Lung (tissue), 12 donors: ENCODE results near the gene VASH2. TPM values are rescaled to one million over a fixed set of nuclear protein-coding genes. Genes with fewer than 3 reads are reported as not detected.

Experiments used
- ATAC-seq: fragments of 200-7000 bp; cut with Tn5 transposase; one replicate; pipeline ENCODE4 v1.9.1; 2020; ENCODE audit warnings: moderate number of reproducible peaks; ENCODE audit not compliant: insufficient read depth, low FRiP score
- DNase-seq, 3 donors: peaks; one replicate each; pipeline ENCODE4 v3.0.0-alpha.2; 2013 to 2017
- H3K27ac ChIP-seq, 2 donors: one replicate each; pipeline ENCODE4 v1.5.1; 2013; ENCODE audit warnings: mild to moderate bottlenecking in 2 of 2, moderate library complexity in 2 of 2, control low read depth in 1 of 2, inconsistent platforms in 1 of 2, low read depth in 1 of 2, low read length in 1 of 2
- H3K27me3 ChIP-seq, 3 donors: one replicate each; pipeline ENCODE4 v1.5.1; 2013; ENCODE audit warnings: low read length in 2 of 3; ENCODE audit not compliant: control insufficient read depth in 3 of 3, insufficient read depth in 3 of 3
- H3K36me3 ChIP-seq, 4 donors: one replicate each; pipeline ENCODE4 v1.5.1; 2013; ENCODE audit warnings: low read length in 4 of 4, mild to moderate bottlenecking in 1 of 4, moderate library complexity in 1 of 4; ENCODE audit not compliant: control insufficient read depth in 4 of 4, insufficient read depth in 4 of 4
- H3K4me1 ChIP-seq, 5 donors: one replicate each; pipeline ENCODE4 v1.5.1; 2013; ENCODE audit warnings: low read length in 5 of 5, mild to moderate bottlenecking in 2 of 5, moderate library complexity in 1 of 5; ENCODE audit not compliant: control insufficient read depth in 5 of 5, insufficient read depth in 5 of 5
- H3K4me3 ChIP-seq: one replicate; pipeline ENCODE4 v1.5.1; 2013; ENCODE audit warnings: mild to moderate bottlenecking, control low read depth, moderate library complexity
- H3K9ac ChIP-seq, 2 donors: one replicate each; pipeline ENCODE4 v1.5.1; 2013; ENCODE audit warnings: low read length in 2 of 2, control low read depth in 1 of 2; ENCODE audit not compliant: insufficient read depth in 1 of 2
- H3K9me3 ChIP-seq, 4 donors: one replicate each; pipeline ENCODE4 v1.5.1; 2013; ENCODE audit warnings: low read length in 3 of 4, mild to moderate bottlenecking in 1 of 4, moderate library complexity in 1 of 4; ENCODE audit not compliant: control insufficient read depth in 4 of 4, insufficient read depth in 3 of 4
- CTCF ChIP-seq: IDR thresholded peaks from 2 replicates; pipeline ENCODE4 v1.5.1; 2012; ENCODE audit warnings: mild to moderate bottlenecking; ENCODE audit errors: control extremely low read depth, extremely low read depth
- WGBS, 2 donors: extraction: QIAGEN DNeasy Blood & Tissue Kit; methylation state at CpG; one replicate each; pipeline ENCODE4 v1.1.7; 2013; 5-methylcytosine and 5-hydroxymethylcytosine counted together
- polyA plus RNA-seq, 2 donors: library from polyadenylated mRNA; stranded (reverse); fragments of 200-250 nt; gene quantifications; one replicate each; pipeline ENCODE4 v1.2.1, GENCODE V29; 2013
- total RNA-seq, 2 donors: library from RNA; depleted of rRNA in 1 of 2; stranded (reverse); fragments of >200 nt in 1 of 2; gene quantifications; one replicate each; pipeline ENCODE4 v1.2.1, GENCODE V29; 2014 to 2021
- donor health status: control.
- donor health status: control.
- donor health status: Bipolar disorder and iron deficiency.
- donor health status: healthy.
- donor health status: DM: yes; HTN: yes; CAD: no.

VASH2 gene
- total and polyA plus RNA-seq, 4 donors, result 0.26 to 11.0 (median 1.1) TPM

GRCh38 chr1:212928323-212929291, 21.7 kb upstream of the VASH2 start:
- Histone ChIP-seq H3K9me3 (peaks cover 0 to 5% (median 0%) of the 10 kb centered on the region in 4 donors), H3K27ac (peak overlapping the region in 1 of 2 donors; percentile 40), H3K4me3 (no peak overlapping the region), H3K9ac (peak overlapping the region in 1 of 2 donors; percentile 7), H3K4me1 (peaks cover 0 to 37% (median 7%) of the 10 kb centered on the region in 5 donors), H3K36me3 (no peaks in the 10 kb centered on the region), H3K27me3 (no peaks in the 10 kb centered on the region)
- no peak for TF ChIP-seq CTCF
- DNase-seq (peak; percentile 26 to 73 (median 63)), ATAC-seq (no peak)
- WGBS, 2 donors, result 47 to 57% methylated on average over 10 of the region's 10 CpGs

- Histone ChIP-seq H3K9ac (no peak overlapping the region), H3K9me3 (peaks cover 0 to 5% (median 0%) of the 10 kb centered on the region in 4 donors), H3K27ac (no peak overlapping the region), H3K4me1 (peaks cover 0 to 15% (median 2%) of the 10 kb centered on the region in 5 donors), H3K27me3 (no peaks in the 10 kb centered on the region), H3K36me3 (no peaks in the 10 kb centered on the region), H3K4me3 (no peak overlapping the region)
- ATAC-seq (no peak), DNase-seq (no peak)
- no peak for TF ChIP-seq CTCF
- WGBS, 2 donors, result 83 to 91% methylated on average over 10 of the region's 10 CpGs
These were observed 19.2 kb upstream of the VASH2 start for GRCh38 chr1:212930986-212931678.

GRCh38 chr1:212933815-212934471, 16.4 kb upstream of the VASH2 start:
- peaks cover 0 to 10% (median 0%) of the 10 kb centered on the region in 5 donors for H3K4me1 ChIP-seq
- DNase-seq (no peak), ATAC-seq (no peak)
- WGBS, 2 donors, result 89 to 95% methylated on average over 1 of the region's 1 CpG
- TF ChIP-seq CTCF, result no peak
- H3K4me3 ChIP-seq, result no peak overlapping the region
- H3K36me3 ChIP-seq, result no peaks in the 10 kb centered on the region
- no peaks in the 10 kb centered on the region for H3K27me3 ChIP-seq
- H3K9me3 ChIP-seq, result no peaks in the 10 kb centered on the region
- H3K27ac ChIP-seq, result no peak overlapping the region
- H3K9ac ChIP-seq, result no peak overlapping the region
